HG02588 (cell line): ENCODE results near the gene CD7.

ENCODE experiments used
- ATAC-seq: cut with Tn5 transposase; IDR thresholded peaks from one replicate; pipeline ENCODE4 v1.9.1; 2021; ENCODE audit warnings: mild to moderate bottlenecking, moderate library complexity; ENCODE audit not compliant: unreplicated experiment

Gene CD7

GRCh38 chr17:82316651-82317393 is 586 bp downstream of the CD7 start:
- no peak for ATAC-seq

- no peak for ATAC-seq
Measured at GRCh38 chr17:82315703-82316358, 1.6 kb downstream of the CD7 start.

- ATAC-seq: no peak
Measured at GRCh38 chr17:82314727-82315605, 2.4 kb downstream of the CD7 start.

- no peak for ATAC-seq
Measured at GRCh38 chr17:82314012-82314726, 3.2 kb downstream of the CD7 start.

- no peak for ATAC-seq
Measured at GRCh38 chr17:82313195-82314011, 4.0 kb downstream of the CD7 start.

GRCh38 chr17:82311971-82312370 is 5.4 kb downstream of the CD7 start:
- ATAC-seq: no peak

- no peak for ATAC-seq
Measured at GRCh38 chr17:82310877-82311276, 6.5 kb downstream of the CD7 start.

- ATAC-seq: no peak
Measured at GRCh38 chr17:82309656-82310570, 7.5 kb downstream of the CD7 start.

GRCh38 chr17:82305727-82306300 is 11.6 kb downstream of the CD7 start:
- ATAC-seq: no peak

- no peak for ATAC-seq
Measured at GRCh38 chr17:82304826-82305726, 12.3 kb downstream of the CD7 start.

GRCh38 chr17:82303944-82304808 is 13.2 kb downstream of the CD7 start:
- no peak for ATAC-seq

GRCh38 chr17:82302991-82303943 is 14.1 kb downstream of the CD7 start:
- no peak for ATAC-seq

- ATAC-seq: no peak
Measured at GRCh38 chr17:82302568-82302963, 14.8 kb downstream of the CD7 start.

- no peak for ATAC-seq
Measured at GRCh38 chr17:82301916-82302567, 15.4 kb downstream of the CD7 start.

GRCh38 chr17:82301300-82301915 is 16.0 kb downstream of the CD7 start:
- no peak for ATAC-seq
